Sigmoid colon (tissue), 4 donors: Measurements from ENCODE around the gene CECR2.

Source experiments
- CTCF ChIP-seq, 4 experiments: fragments of 450-650 bp in 3 of 4; fragments of 200-600 bp in 1 of 4; IDR thresholded peaks; one replicate each; pipeline ENCODE4 v1.5.1; 2016 to 2019; ENCODE audit warnings: antibody characterized with exemption in 4 of 4, mild to moderate bottlenecking in 3 of 4, moderate library complexity in 2 of 4
- POLR2AphosphoS5 ChIP-seq, 4 donors: sonication (generic); formaldehyde crosslinking; IDR thresholded peaks; one replicate each; pipeline ENCODE4 v1.6.1; 2017; ENCODE audit warnings: antibody characterized with exemption in 4 of 4

- TF ChIP-seq CTCF (IDR thresholded peaks at IDR 0.05): no peak
- TF ChIP-seq POLR2AphosphoS5 (IDR thresholded peaks at IDR 0.05): no peak
These were observed 28.7 kb downstream of the CECR2 start for GRCh38 chr22:17397756-17398547.
